ENCODE results near the gene PAK1. TPM values are rescaled to one million over a fixed set of nuclear protein-coding genes. Genes with fewer than 3 reads are reported as not detected.
"Not testable (repeated sequence)": the region's sequence is repeated elsewhere in the genome, so short reads cannot be mapped to it uniquely, and the experiment has no call there.

The PAK1 gene
- total RNA-seq, 1 experiment from 2014 or later, result 26.1 TPM

DNA sequence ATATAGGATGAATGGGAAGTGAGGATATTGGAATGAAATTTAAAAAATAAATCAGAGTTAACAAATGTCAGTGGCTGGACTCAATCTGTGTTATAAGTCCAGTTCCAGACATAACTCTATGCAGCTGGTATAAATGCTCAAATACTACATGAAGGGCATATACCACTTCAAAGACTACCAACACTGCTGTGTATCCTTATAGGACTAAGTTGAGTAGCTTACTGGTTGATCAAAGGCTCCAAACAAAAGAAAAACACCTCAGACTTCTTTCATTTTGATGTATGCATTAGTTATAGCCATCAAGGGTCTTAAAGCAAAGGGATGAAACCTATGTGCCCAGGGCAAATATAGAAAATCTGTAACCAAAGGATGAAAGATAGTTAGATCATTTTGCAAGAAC, 86.2 kb downstream of the PAK1 start:
- CTCF ChIA-PET, result no interaction called here

DNA sequence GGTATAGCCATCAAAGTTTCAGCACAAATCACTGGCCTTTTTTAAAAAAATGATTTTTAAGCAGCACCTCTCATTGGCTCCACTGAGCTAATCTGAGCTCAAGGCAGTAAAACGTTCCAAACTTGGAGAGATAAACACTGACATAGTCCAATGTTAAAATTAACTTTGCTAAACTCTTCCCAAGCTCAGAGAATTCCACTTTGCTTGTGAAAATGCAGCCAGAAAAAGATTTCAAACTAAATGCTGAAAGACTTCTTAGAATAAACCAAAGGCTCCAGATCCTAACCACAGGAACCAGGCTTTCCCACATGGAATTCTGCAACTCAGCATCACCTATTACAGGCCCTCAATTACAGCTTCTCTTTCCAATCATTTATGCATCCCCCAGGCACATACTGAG, 87.7 kb downstream of the PAK1 start:
- no TSS peak for BruUV-seq (replicated peaks)
- POLR2A ChIA-PET (ENCODE audit: unreplicated experiment), result no interaction called here

More for the DNA sequence above, 86.2 kb downstream of the PAK1 start:
- no peaks in the 10 kb centered on the region for H4K20me1 ChIP-seq (ENCODE audit: low read length)
- H3K4me2 ChIP-seq (ENCODE audit: low read length), result no peak overlapping the region
- no peak overlapping the region for H2AFZ ChIP-seq (ENCODE audit: low read length)
- no peaks in the 10 kb centered on the region for H3K9me2 ChIP-seq (replicated peaks; ENCODE audit: low read length)
- no peaks in the 10 kb centered on the region for H3K9me3 ChIP-seq (ENCODE audit: low read length)
- H3K27me3 ChIP-seq (ENCODE audit: low read length), result no peaks in the 10 kb centered on the region
- no peak overlapping the region for H3K27ac ChIP-seq (ENCODE audit: low read length)
- BruUV-seq (replicated peaks), result no TSS peak
- ATAC-seq (no peak), DNase-seq (no peak)
- intact Hi-C loops (cut with micrococcal nuclease), result no loop called here
- TF ChIP-seq EZH2 (IDR thresholded peaks at IDR 0.05; ENCODE audit: low read length, unreplicated experiment) (no peak), EZH2phosphoT487 (IDR thresholded peaks at IDR 0.05; ENCODE audit: borderline replicate concordance, low read length) (no peak)
- TF ChIP-seq, protein P1, sequence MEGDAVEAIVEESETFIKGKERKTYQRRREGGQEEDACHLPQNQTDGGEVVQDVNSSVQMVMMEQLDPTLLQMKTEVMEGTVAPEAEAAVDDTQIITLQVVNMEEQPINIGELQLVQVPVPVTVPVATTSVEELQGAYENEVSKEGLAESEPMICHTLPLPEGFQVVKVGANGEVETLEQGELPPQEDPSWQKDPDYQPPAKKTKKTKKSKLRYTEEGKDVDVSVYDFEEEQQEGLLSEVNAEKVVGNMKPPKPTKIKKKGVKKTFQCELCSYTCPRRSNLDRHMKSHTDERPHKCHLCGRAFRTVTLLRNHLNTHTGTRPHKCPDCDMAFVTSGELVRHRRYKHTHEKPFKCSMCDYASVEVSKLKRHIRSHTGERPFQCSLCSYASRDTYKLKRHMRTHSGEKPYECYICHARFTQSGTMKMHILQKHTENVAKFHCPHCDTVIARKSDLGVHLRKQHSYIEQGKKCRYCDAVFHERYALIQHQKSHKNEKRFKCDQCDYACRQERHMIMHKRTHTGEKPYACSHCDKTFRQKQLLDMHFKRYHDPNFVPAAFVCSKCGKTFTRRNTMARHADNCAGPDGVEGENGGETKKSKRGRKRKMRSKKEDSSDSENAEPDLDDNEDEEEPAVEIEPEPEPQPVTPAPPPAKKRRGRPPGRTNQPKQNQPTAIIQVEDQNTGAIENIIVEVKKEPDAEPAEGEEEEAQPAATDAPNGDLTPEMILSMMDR (conservative IDR thresholded peaks at IDR 0.05; ENCODE audit: low read depth, low read length), result no peak
- H3K4me1 ChIP-seq (ENCODE audit: insufficient read depth, low read length), result no peaks in the 10 kb centered on the region
- no peaks in the 10 kb centered on the region for H3F3A ChIP-seq (ENCODE audit: low read length, unreplicated experiment)
- POLR2A ChIA-PET (ENCODE audit: unreplicated experiment), result no interaction called here
- no peaks in the 10 kb centered on the region for H3K79me2 ChIP-seq (ENCODE audit: low read length)
- H3K36me3 ChIP-seq (ENCODE audit: low read depth, low read length), result no peaks in the 10 kb centered on the region
- H3K4me3 ChIP-seq (ENCODE audit: low read length), result no peak overlapping the region
- H3K9ac ChIP-seq (ENCODE audit: low read length), result no peak overlapping the region

DNA sequence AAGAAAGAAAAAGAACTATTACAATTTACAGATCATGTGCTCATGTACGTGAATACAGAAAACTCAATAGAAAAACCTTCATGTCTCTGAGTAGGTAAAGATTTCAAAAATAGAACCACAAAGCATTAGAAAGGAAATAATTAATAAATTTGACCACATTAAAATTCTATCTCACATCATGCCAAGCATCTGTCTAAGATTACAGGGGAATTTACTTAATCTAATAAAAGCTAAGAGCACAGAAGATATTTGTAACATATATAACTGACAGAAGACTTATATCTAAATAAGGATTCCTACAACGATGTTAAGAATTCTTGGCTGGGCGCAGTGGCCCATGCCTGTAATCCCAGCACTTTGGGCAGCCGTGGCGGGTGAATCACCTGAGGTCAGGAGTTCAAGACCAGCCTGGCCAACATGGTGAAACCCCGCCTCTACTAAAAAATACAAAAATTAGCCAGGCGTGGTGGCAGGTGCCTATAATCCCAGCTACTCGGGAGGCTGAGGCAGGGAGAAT, 88.6 kb downstream of the PAK1 start:
- H3K79me2 ChIP-seq (ENCODE audit: low read length); ATAC-seq; BruUV-seq (replicated peaks); H3K9ac ChIP-seq (ENCODE audit: low read length); H3K4me2 ChIP-seq (ENCODE audit: low read length); H4K20me1 ChIP-seq (ENCODE audit: low read length); H3F3A ChIP-seq (ENCODE audit: low read length, unreplicated experiment); H3K27me3 ChIP-seq (ENCODE audit: low read length); H3K9me3 ChIP-seq (ENCODE audit: low read length); H3K4me3 ChIP-seq (ENCODE audit: low read length); H3K9me2 ChIP-seq (replicated peaks; ENCODE audit: low read length); H3K4me1 ChIP-seq (ENCODE audit: insufficient read depth, low read length); H3K27ac ChIP-seq (ENCODE audit: low read length); H3K36me3 ChIP-seq (ENCODE audit: low read depth, low read length); CTCF ChIA-PET; DNase-seq; intact Hi-C loops (cut with micrococcal nuclease); H2AFZ ChIP-seq (ENCODE audit: low read length); POLR2A ChIA-PET (ENCODE audit: unreplicated experiment): not testable (repeated sequence)

More for the DNA sequence above, 87.7 kb downstream of the PAK1 start:
- H3F3A ChIP-seq (ENCODE audit: low read length, unreplicated experiment), result no peaks in the 10 kb centered on the region
- H3K9ac ChIP-seq (ENCODE audit: low read length), result no peak overlapping the region
- ATAC-seq (no peak), DNase-seq (no peak)
- H3K9me2 ChIP-seq (replicated peaks; ENCODE audit: low read length), result no peaks in the 10 kb centered on the region
- intact Hi-C loops (cut with micrococcal nuclease), result no loop called here
- H4K20me1 ChIP-seq (ENCODE audit: low read length), result no peaks in the 10 kb centered on the region
- H3K4me1 ChIP-seq (ENCODE audit: insufficient read depth, low read length), result no peaks in the 10 kb centered on the region
- H3K4me2 ChIP-seq (ENCODE audit: low read length), result no peak overlapping the region
- TF ChIP-seq EZH2phosphoT487 (IDR thresholded peaks at IDR 0.05; ENCODE audit: borderline replicate concordance, low read length), result no peak
- TF ChIP-seq, protein P1 (conservative IDR thresholded peaks at IDR 0.05; ENCODE audit: low read depth, low read length), result no peak
- no peak for TF ChIP-seq EZH2 (IDR thresholded peaks at IDR 0.05; ENCODE audit: low read length, unreplicated experiment)
- CTCF ChIA-PET, result no interaction called here
- H3K27ac ChIP-seq (ENCODE audit: low read length), result no peak overlapping the region
- no peaks in the 10 kb centered on the region for H3K79me2 ChIP-seq (ENCODE audit: low read length)
- no peaks in the 10 kb centered on the region for H3K9me3 ChIP-seq (ENCODE audit: low read length)
- no peaks in the 10 kb centered on the region for H3K27me3 ChIP-seq (ENCODE audit: low read length)
- no peak overlapping the region for H2AFZ ChIP-seq (ENCODE audit: low read length)
- no peaks in the 10 kb centered on the region for H3K36me3 ChIP-seq (ENCODE audit: low read depth, low read length)
- no peak overlapping the region for H3K4me3 ChIP-seq (ENCODE audit: low read length)
